NCI-H2227 (cell line): ENCODE results near the gene LAPTM4A.
"Not testable (repeated sequence)": the region's sequence is repeated elsewhere in the genome, so short reads cannot be mapped to it uniquely, and the experiment has no call there.

ENCODE experiments used
- DNase-seq: peaks from one replicate; lab custom pipeline; 2025; ENCODE audit not compliant: unreplicated experiment; lab: John Stamatoyannopoulos, UW

LAPTM4A gene

GRCh38 chr2:20052229-20052851 is 912 bp upstream of the LAPTM4A start:
- DNase-seq: no peak

- peak; percentile 60 for DNase-seq
These were observed 539 bp downstream of the LAPTM4A start for GRCh38 chr2:20050646-20051531.

GRCh38 chr2:20050104-20050645 is 1.3 kb downstream of the LAPTM4A start:
- peak; percentile 12 for DNase-seq

- DNase-seq: peak; percentile 13
These were observed 1.8 kb downstream of the LAPTM4A start for GRCh38 chr2:20049637-20050036.

GRCh38 chr2:20048488-20049448 is 2.7 kb downstream of the LAPTM4A start:
- no peak for DNase-seq

- not testable (repeated sequence) for DNase-seq
These were observed 5.6 kb downstream of the LAPTM4A start for GRCh38 chr2:20045712-20046292.

GRCh38 chr2:20044778-20045177 is 6.7 kb downstream of the LAPTM4A start:
- DNase-seq: no peak

GRCh38 chr2:20042531-20042930 is 8.9 kb downstream of the LAPTM4A start:
- DNase-seq: no peak

- DNase-seq: no peak
These were observed 10.8 kb downstream of the LAPTM4A start for GRCh38 chr2:20040489-20041172.

- DNase-seq: no peak
These were observed 13.8 kb downstream of the LAPTM4A start for GRCh38 chr2:20037660-20038059.

- DNase-seq: no peak
These were observed 15.3 kb downstream of the LAPTM4A start for GRCh38 chr2:20035955-20036666.

- DNase-seq: no peak
These were observed 16.6 kb downstream of the LAPTM4A start for GRCh38 chr2:20034821-20035220.

GRCh38 chr2:20034218-20034617 is 17.2 kb downstream of the LAPTM4A start:
- no peak for DNase-seq

- DNase-seq: no peak
These were observed 18.1 kb downstream of the LAPTM4A start for GRCh38 chr2:20033322-20033721.

- DNase-seq: no peak
These were observed 21.2 kb downstream of the LAPTM4A start for GRCh38 chr2:20030224-20030623.

- DNase-seq: no peak
These were observed 23.6 kb downstream of the LAPTM4A start for GRCh38 chr2:20027705-20028434.

GRCh38 chr2:20027260-20027677 is 24.2 kb downstream of the LAPTM4A start:
- no peak for DNase-seq

- no peak for DNase-seq
These were observed 26.2 kb downstream of the LAPTM4A start for GRCh38 chr2:20025065-20025786.
